Measurements from ENCODE around the gene CMBL.

DNA sequence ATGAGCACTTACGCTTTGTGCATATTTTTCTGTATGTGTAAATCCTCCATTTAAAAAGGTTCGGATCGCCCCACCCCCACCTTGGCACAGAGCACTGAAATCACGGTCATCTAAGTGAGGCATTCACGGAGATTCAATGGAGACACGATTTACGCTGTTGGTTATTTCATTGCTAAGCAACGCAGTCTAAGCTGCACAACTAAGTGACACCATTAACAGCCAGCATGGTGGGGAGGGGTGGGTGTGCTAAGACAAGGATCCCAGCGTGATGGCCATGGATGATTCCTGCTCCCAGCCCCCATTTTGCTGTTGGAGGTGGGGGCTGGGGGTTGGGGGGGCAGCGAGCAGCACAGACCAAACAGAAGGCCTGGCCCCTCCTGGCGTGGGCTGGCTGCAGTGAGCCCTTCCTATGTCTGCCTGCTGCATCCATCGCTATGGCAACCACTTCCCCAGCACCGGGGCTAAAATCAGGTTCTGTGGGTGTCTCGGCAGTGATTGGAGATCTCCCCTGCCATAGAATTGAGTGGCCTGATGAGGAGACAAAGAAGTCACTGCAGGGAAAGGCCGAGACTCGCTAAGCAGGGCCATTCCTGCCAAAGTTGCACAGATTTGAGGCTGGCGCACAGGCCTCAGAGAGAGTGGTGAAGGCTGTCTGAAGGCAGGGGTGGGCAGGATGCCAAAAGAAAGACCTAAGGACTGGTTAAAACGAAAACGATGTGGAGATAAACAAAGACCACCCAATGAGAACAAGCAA is 31.5 kb upstream of the CMBL start:
- TF ChIP-seq EZH2 (IDR thresholded peaks at IDR 0.05), result no peak
- TF ChIP-seq POLR2AphosphoS5 (IDR thresholded peaks at IDR 0.05; ENCODE audit: borderline replicate concordance, low read depth, low read length), result no peak
